ENCODE data around the gene MMP11.

DNA sequence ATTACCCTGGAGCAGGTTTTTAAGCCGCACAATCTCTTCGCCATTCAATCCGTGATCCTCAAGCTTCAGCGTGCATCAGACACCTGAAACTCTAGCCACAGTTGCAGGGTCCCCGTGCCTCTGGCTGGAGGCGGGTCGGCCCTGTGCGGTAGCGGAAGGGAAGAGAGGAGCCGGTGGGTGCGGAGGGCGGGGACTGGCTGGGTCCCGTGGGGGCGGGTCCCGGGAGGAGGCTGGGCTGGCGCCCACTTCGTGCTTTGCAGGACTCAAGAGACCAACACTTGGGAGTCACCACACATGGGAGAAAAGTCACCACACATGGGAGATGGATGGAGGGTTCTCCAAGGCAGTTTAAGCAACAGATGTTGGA, 9.1 kb upstream of the MMP11 start:
- TF ChIP-seq CTCF (IDR thresholded peaks at IDR 0.05; ENCODE audit: insufficient read depth, low read depth, low read length) (no peak), EZH2 (IDR thresholded peaks at IDR 0.05; ENCODE audit: insufficient read depth, low read length) (no peak)

All from astrocyte (in vitro differentiated cells and primary cell).